Stimulated activated CD8-positive, alpha-beta memory T cell treated with anti-CD3 and anti-CD28 coated beads, Interleukin-7, amount 100 ng/mL, for 4 hours (primary cell): ENCODE results near the gene DNAH5.
"Not testable (repeated sequence)": the region's sequence is repeated elsewhere in the genome, so short reads cannot be mapped to it uniquely, and the experiment has no call there.

Experiments used
- DNase-seq, 2 donors: peaks; one replicate each; pipeline ENCODE4 v3.0.0-alpha.2; 2020; ENCODE audit warnings: low read depth in 2 of 2

DNAH5 gene

GRCh38 chr5:13830536-13830935 is 114.0 kb downstream of the DNAH5 start:
- no peak for DNase-seq

GRCh38 chr5:13821366-13821765 is 123.1 kb downstream of the DNAH5 start:
- no peak for DNase-seq

GRCh38 chr5:13816126-13816525 is 128.4 kb downstream of the DNAH5 start:
- no peak for DNase-seq

DNA sequence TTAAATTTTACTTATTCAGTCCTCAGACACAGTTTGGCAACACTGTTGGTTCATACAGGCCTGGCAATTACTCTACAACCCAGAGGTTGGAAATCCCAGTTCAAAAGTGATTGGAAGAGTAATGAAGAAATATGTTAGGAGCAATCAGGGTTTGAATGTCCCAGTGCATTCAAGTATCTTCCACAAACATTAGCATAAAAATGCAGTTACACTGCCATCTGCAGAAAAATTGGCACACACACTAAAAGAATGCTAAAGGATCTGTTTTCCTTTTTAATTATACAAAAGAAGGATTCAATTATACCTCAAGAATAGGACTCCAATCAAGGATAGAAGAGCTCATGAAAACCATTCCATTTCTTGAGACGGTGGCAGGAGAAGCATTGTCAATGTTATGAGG is 130.2 kb downstream of the DNAH5 start:
- DNase-seq = no peak

- DNase-seq = no peak
Observed at GRCh38 chr5:13809921-13810320, 134.6 kb downstream of the DNAH5 start.

DNA sequence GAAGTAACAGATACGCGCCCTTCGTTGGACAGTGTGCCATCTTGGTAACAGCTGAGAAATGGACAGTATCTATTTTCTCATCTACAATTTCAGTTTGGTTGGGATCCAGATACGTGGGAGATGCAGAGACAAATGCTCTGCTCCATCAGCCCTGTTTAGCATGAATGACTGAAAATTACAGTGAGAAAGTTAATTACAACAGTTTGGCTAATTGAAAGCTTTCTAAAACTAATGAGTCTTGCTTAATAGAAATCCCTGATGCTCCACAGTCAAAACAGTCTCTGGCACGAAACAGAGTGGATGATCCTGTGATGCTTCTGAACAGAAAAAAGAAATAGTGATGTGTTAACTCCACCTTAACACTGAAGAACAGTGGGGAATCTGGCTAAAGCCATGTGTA is 140.2 kb downstream of the DNAH5 start:
- DNase-seq = no peak

DNA sequence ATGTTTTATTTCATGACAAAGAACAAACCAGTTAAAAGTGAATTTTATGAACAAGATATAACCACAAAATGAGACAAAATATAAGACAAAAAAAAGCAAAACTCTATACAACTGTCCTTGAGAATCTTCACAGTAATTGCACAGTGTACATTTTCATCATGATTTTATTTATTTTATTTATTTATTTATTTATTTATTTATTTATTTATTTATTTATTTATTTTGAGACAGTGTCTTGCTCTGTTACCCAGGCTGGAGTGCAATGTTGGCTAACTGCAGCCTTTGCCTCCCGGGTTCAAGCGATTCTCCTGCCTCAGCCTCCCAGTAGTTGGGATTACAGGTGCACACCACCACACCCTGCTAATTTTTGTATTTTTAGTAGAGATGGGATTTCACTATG is 145.9 kb downstream of the DNAH5 start:
- not testable (repeated sequence) for DNase-seq

- DNase-seq = no peak
Observed at GRCh38 chr5:13785781-13786415, 158.6 kb downstream of the DNAH5 start.

GRCh38 chr5:13783726-13784125 is 160.8 kb downstream of the DNAH5 start:
- no peak for DNase-seq

GRCh38 chr5:13780081-13780480 is 164.4 kb downstream of the DNAH5 start:
- no peak for DNase-seq

GRCh38 chr5:13773649-13774048 is 170.8 kb downstream of the DNAH5 start:
- DNase-seq = no peak

- no peak for DNase-seq
Observed at GRCh38 chr5:13771011-13771571, 173.4 kb downstream of the DNAH5 start.

DNA sequence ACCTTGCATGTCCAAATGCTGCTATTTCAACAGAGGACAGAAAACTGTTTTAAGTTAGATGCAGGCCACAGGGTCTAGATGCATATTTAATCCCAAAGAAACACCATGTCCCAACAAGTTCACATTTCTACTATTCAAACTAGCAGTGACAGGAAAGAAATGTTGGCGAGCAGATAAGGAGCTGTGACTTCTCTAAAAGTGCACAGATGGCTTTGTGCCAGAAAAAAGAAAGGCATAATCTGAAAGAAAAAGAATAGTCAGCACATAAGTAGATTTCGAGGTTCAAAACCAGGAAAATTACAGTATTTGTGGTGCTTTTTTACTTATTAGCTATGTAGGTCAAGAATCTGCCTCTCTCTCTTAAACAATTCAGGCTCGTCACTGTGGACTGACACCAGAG is 178.3 kb downstream of the DNAH5 start:
- no peak for DNase-seq

GRCh38 chr5:13763719-13764118 is 180.8 kb downstream of the DNAH5 start:
- DNase-seq = no peak

DNA sequence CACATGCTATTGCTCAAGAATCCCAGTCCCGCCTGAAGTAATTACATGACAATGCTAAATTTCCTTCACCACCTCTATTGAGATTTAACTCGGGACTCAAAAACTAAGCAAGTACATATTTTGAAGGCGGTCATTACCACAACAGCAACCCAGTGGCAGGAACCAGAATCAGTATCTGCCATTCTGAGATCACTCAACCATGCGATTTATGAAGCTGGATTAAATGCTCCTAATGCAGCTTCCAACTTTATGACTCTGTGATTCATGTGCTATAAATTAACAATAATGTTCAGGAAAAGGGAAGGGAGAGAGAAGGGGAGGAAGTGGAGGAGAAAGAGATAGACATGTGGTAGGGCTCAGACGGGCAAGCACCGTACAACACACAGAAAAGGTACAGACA is 194.7 kb downstream of the DNAH5 start:
- no peak for DNase-seq

- DNase-seq = no peak
Observed at GRCh38 chr5:13746026-13746425, 198.5 kb downstream of the DNAH5 start.

- DNase-seq = no peak
Observed at GRCh38 chr5:13745508-13745907, 199.0 kb downstream of the DNAH5 start.

- DNase-seq = no peak
Observed at GRCh38 chr5:13740471-13740870, 204.0 kb downstream of the DNAH5 start.

GRCh38 chr5:13739479-13739878 is 205.0 kb downstream of the DNAH5 start:
- DNase-seq = no peak

GRCh38 chr5:13735691-13736090 is 208.8 kb downstream of the DNAH5 start:
- no peak for DNase-seq

GRCh38 chr5:13731121-13731628 is 213.3 kb downstream of the DNAH5 start:
- no peak for DNase-seq

DNA sequence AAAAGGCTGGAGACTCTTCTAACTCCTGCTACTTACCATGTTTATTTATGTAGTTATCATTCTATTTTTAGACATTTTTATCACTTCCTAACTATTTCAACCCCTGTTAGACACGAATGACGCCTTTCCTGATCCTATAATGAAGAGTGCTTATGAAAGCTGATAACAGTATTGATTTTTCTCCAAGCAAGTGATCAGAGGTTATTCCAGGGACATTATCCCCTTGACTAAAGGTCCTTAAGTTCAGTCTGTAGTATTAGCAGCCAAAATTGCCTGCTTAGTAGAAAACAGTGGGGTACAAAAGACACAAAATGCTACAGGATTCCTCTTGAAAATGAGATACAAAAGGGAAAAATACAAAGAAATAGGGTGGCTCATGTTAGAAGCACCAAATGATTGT is 235.6 kb downstream of the DNAH5 start:
- no peak for DNase-seq

DNA sequence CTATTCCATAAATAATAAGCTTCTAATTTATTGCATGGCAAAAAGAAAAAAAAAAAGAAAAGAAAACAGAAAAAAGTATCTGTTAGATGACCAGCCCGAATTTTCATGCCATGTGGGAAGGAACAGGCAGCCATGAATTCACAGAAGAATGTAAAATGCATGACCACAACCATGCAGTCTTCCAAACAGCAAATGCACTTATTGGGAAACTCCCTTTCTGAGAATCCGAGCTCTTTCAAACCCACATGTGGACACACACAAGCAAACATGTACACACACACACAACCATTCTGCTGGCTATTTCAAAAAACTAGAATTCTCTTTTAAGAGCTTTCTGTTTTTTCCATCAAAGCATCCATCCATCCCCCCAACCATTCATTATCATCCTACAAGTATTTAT is 236.1 kb downstream of the DNAH5 start:
- no peak for DNase-seq

GRCh38 chr5:13704396-13704795 is 240.1 kb downstream of the DNAH5 start:
- no peak for DNase-seq
